AG10803 (cell line): ENCODE measurements around the gene PREP.

Experiments
- DNase-seq: peaks from one replicate; pipeline ENCODE4 v3.0.0; 2010; ENCODE audit warnings: low read depth
- H3K4me3 ChIP-seq: 2 replicates; pipeline ENCODE4 v1.5.1; 2011; ENCODE audit warnings: mild to moderate bottlenecking, low read length, control low read depth
- CTCF ChIP-seq: conservative IDR thresholded peaks from 2 replicates; pipeline ENCODE4 v1.5.1; 2011; ENCODE audit warnings: mild to moderate bottlenecking, low read length, control low read depth, inconsistent platforms

PREP gene

GRCh38 chr6:105274678-105275077, 128.2 kb downstream of the PREP start:
- DNase-seq, result no peak
- no peak for TF ChIP-seq CTCF
- H3K4me3 ChIP-seq, result no peak overlapping the region

- no peak for TF ChIP-seq CTCF
- no peak for DNase-seq
- no peak overlapping the region for H3K4me3 ChIP-seq
Measured at GRCh38 chr6:105273589-105273988, 129.3 kb downstream of the PREP start.

GRCh38 chr6:105272786-105273185, 130.1 kb downstream of the PREP start:
- no peak overlapping the region for H3K4me3 ChIP-seq
- peak; percentile 23 for DNase-seq
- TF ChIP-seq CTCF, result no peak

- TF ChIP-seq CTCF, result no peak
- H3K4me3 ChIP-seq, result no peak overlapping the region
- DNase-seq, result peak; percentile 81
Measured at GRCh38 chr6:105270511-105270910, 132.4 kb downstream of the PREP start.

GRCh38 chr6:105269390-105269789, 133.5 kb downstream of the PREP start:
- no peak for DNase-seq
- H3K4me3 ChIP-seq, result no peak overlapping the region
- no peak for TF ChIP-seq CTCF

GRCh38 chr6:105263685-105264610, 138.9 kb downstream of the PREP start:
- H3K4me3 ChIP-seq, result no peak overlapping the region
- no peak for DNase-seq
- TF ChIP-seq CTCF, result no peak
